NCI-H82 (cell line): ENCODE results near the gene CNTNAP5.
A peak's percentile ranks its signal among the peaks of the same experiment; 100 is the strongest.

Experiments used
- DNase-seq: peaks from one replicate; lab custom pipeline; 2025; lab: John Stamatoyannopoulos, UW

The CNTNAP5 gene

DNA sequence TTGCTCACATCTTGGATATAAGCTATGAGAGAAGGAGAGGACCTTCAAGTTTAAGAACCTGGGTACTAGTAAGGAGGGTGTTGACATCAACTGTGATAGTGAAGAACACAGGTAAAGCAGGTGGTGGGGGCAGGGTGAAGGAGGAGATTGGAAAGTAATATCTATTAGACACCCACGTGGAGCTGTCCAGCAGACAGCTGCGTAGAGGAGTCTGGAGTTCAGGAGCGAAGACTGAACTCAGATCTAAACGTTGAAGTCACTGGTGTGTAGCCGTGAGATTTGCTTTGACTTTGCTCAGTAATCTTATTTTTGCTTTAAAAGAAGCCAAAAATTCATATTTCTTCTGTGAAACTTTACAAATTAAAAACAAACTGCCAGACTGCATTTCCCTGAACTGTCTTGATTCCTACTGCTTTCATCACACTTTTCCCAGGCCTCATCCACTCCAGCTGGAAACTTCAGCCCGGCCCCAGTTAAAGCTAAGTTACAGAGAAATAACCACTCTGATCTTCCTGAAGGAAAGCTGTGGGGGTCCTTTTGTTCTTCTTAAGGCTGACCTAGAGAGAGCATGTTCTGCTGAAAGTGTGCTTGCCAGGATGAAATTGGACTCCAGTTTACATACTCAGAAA, 533.3 kb downstream of the CNTNAP5 start:
- DNase-seq = no peak

DNA sequence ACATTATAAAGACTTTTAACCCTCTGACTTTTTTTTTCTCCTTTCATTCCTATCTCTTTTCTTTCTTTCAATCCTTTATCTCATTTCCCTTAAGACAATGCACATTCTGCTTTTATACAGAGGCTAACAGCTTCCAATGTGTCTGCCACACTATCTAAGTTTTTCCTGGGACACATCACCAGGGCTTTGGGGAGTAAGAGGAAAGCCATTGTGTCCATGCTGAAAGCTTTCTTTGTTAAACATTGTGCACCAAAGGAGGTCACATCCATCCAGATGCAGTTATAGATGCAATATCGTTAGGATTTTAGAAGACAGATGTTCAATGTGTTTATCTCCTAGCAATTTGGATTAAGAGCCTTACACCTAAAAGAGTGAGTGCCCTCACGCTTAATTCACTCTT, 534.1 kb downstream of the CNTNAP5 start:
- DNase-seq = peak; percentile 63

DNA sequence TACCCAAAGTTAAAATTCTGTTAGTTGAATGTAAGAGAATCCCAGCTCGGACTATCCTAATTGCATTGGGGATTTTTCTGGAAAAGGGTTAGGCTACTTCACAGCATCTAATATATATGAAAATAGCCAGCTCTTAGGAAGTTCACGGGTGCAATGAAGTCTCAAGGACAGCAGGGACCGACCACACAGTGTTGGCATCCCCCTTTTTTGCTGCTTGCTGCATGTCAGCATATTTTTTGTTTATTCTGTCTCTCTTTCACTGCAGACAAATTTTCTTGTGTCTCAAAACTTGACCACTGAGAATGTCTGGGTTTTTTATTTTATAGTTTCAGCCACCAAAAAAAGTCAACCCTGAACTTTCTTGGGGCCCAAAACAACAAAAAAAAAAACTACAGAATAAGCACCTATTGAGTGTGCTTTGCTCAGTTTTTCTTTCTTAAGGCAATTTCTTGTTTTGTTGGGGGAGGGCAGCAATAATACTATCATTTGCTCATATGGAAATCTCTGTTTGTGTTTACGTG, 535.6 kb downstream of the CNTNAP5 start:
- no peak for DNase-seq

DNA sequence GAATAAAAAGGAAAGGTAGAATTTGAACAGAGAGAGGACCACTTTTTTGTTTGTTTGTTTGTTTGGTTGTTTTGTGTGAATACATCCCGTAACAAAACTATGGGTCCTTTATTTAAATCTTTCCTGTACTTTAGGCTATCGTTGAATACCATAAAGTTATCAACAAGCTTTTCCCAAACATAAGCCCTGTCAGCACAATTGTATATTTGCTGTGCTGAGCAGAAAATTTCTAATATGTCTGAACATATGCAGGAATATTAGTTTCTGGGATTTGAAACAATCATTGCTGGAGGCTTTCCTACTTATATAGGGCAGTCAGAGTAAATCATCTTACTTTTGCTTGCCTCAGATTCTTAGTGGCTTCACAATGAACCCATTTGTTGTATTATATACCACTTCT, 536.4 kb downstream of the CNTNAP5 start:
- no peak for DNase-seq

DNA sequence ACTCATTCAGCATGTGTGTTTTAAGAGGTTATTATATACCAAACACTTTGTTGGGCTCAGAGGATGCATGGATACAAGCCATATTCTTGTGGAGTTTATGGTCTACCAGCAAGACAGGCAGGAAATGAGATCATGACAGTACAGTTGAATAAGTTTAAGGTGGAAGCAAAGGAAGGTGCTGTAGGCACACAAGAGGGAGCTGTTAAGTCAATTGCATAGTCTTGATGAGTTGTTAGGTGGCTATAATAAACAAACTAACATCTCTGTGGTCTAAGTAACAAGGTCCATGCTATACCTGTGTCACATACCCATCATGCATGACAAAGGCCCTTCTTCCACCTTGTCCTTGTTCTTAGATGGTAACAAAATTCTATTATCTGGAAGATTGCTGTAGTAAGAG, 538.3 kb downstream of the CNTNAP5 start:
- no peak for DNase-seq

DNA sequence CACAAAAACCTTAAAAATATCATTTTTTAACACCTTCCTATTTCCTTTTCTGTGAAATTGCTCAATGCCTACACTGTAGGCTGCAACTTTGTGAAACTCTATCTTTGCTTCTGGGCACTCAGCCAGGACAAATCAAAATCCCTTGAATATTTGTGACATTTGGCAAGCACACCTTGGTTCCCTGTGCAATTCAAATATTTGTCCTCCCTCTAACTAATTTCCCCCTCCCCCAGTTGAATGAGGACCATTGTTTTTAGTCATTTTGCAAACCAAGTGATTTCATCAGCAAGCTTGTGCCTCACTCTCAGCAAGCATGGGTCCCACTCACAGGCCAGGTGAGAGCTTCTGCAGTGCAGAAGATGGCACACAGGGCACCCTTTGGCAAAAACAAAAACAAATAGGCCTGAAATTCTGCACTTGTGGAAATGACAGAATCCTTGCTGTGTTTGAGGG, 541.5 kb downstream of the CNTNAP5 start:
- no peak for DNase-seq

DNA sequence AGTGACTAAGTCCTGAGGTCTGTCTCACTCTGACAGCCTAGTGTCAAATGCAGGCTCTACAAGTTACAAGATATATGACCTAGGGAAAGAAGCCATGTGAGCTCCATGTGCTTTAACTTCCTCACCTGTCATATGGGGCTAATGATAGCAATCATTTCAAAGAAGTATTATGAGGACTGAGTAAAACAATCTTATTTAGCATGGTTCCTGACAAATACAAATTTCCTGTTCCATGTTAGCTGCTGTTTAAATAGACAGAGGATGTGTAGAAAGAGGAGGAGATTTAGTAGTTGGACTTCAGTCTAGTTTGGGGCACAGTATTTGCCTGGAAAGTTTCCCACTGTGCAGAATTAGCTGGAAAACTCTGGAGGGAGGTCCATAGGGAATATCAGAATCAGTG, 545.8 kb downstream of the CNTNAP5 start:
- DNase-seq = no peak

DNA sequence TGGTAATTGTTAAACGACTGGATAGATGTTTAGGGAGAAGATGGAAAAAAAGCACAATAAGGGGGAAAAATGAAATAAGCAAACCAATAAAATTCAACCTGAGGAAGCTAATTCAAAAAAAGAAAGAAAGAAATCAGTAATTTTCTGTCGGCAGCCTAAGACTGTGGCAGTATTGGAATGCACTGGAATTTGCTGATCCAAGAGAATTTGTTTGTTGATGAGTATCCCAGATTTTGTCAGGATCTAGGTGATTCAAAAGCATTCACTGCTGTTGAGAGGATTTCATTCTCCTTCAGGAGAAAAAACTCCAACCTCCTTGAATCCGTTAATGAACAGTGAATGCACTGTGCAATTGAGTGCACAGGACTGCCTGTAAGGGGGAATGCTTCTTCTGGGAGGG, 546.7 kb downstream of the CNTNAP5 start:
- no peak for DNase-seq

DNA sequence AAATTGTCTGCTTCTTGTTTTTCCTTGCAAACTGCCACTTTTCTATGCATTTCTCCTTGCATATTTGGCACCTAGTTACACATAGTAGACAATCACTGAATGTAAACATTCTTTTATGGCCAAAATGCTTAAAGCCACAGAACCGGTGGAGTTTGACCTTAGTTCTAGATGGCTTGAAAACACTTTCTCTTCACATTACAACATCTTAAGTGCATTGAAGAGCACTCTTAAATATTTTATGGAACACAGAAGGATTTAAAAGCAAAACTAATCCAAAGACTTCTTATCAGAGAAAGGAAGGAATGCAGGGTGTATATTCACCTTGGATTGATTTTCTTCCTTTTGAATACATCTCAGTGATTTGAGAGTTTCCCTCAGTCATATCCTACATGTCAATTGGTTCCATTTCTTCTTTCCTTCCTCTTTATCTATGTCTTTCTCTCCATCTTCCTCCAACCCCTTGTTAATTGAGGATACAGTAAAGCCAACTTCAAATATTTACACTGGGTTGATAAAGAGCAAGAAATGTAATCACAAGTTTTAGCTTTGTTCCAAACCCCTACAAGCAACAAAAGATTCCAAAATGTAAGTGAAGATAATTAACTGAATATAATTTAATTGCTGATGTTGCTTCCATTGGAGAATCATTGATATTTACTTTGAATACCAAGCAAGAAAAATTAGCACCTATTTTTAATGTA, 548.0 kb downstream of the CNTNAP5 start:
- DNase-seq = no peak

DNA sequence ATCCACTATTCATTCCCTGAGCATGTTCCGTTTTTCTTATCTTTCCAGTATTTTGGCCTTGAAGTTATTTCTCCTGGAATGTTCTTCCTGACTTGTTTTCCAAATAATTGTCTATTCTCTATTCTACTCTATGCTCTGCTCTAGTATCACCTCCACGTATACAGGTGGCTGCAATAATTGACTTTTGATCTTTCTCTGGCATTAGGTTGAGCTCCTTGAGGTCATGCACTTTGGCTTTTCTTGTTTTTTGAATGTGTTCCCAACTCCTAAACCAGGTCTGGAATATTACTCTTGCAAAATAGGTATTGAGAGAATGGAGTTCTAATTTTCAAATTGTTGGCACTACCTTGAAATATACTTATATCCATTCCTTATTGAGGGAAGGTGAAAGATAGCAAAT, 550.4 kb downstream of the CNTNAP5 start:
- DNase-seq = no peak

DNA sequence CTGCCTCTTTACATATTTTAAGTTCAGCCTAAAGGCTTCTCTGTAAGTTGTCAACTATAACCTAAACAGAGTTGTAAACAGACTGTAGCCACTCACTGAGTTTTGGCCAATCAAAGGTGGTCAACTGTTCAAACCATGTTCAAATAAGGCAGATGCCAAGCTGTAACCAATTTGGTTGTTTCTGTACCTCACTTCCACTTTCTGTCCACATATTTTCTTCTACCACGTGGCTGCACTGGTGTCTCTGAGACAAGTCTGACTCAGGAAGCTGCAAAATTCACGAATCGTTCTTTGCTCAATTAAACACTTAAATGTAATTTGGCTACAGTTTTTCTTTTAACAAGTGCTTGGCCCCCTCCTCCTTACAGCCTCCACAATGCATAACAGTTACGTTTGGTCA, 555.2 kb downstream of the CNTNAP5 start:
- no peak for DNase-seq

DNA sequence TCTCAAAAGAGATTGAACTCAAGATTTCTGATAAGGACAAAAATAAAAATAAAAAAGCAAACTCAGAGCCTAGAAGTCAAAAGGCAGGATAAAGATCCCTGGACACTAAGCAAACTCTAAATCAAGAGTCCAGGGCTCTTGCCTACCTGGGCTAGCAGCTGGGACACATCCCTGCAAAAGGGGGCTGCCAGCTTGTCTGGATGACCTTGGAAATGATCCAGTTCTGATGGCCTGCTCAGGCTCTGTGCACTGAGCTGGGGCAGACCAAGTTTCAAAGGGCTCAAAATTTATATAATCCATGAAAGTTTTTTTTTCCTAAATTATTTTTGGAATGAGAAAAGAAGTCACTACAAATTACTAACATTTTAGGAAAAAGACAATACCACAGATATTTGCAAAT, 557.3 kb downstream of the CNTNAP5 start:
- DNase-seq = peak; percentile 29

DNA sequence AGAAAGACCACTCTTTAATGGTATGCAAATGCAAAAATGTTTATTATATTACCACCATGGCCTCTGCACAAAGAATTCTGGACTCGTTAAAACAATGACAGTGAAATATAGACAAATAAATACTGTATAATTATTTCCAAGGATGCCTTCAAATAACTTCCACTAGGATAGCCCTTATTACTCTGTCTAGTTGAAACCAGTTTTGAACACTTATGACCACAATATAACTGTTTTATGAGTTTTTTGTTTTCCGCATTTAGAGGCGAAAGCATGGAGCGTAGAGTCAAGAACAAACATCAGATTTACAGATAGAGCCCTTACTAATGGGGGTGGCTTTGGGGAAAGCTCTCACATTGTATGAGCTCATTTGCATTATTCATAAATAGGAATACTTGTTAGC, 559.5 kb downstream of the CNTNAP5 start:
- no peak for DNase-seq

DNA sequence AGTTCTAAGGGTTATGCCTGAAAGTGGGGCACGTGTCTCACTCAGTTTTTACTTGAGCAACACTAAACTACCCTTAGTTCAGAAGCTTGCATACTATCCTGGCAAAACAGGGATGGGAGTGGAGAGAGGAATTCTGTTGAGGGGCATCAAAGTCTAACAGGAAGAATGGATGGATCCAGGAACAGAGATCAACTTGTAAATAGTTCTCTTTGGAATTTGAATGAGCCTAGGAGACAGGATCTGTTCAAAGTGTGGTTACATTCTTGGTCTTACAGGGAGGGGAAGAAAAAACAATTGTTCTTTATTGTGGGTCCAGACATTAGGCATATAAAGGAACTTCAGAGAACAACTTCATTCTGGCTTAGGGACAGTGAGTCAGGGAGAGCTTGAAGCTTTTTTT, 560.2 kb downstream of the CNTNAP5 start:
- no peak for DNase-seq

DNA sequence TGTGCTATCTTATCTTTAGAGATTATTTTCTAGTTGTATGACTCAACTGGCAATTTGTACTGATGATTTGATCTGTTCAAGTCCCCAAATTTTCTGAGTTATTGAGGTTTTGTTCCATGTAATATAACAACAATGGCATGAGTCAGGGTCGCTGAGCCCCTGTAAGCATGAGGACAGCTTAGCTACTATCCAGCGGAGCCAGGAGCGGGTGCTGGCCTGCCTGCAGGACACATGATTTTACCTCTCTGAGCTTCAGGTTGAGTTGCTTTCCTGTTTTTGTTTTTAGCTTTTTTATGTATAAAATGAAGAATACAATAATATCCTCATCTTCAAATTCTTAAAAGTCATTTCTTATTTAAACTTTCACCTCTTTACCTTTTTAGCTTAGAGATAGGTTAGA, 561.1 kb downstream of the CNTNAP5 start:
- DNase-seq = no peak

DNA sequence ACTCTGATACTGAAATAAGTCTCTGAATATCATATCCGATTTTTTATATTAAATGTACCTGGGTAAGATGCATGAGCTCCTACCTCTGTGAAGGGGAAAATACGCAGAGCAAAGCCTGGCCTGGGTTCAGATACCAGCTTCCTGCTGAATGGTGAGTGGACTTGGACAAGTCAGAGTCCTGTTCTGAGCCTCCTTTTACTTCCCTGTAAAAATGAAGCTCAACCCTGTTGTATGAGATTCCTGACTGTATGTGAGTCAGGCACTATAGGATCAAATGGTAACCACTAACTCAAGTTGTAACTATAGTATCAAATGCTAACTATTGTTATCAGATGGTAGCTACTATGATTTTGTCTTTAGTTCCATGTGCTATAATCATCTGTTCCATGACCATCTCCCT, 561.7 kb downstream of the CNTNAP5 start:
- DNase-seq = no peak

DNA sequence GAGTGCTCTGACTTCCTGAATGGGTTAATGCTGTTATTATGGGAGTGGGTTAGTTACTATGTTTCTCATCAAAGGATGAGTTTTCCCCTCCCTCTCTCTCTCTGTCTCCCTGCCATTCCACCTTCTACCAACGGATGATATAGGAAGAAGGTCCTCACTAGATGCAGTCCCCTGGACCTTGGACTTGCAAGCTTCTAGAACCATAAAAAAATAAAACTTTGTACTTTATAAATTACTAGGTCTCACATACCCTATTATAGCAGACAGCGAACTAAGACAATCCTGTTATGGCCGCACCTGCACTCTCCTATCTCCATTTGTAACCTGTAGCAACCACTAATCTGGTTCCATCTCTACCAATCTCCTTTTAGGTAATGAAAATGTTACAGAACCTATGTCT, 564.9 kb downstream of the CNTNAP5 start:
- peak; percentile 93 for DNase-seq

DNA sequence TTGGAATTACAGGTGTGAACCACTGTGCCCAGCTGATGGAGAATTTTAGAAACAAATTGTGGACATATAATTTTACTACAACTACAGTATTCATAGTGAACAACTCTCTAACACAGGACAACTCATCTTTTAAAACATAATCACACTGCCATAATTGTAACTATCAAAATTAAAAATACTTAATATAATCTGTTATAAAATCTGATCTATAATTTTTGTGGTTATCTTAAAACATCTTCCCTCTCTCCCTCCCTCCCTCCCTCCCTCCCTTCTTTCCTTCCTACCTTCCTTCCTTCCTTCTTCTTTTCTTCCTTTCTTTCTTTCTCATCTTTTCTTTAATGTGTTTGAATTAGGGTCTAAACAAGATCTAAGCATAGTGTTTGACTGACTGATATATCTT, 577.7 kb downstream of the CNTNAP5 start:
- DNase-seq = no peak

DNA sequence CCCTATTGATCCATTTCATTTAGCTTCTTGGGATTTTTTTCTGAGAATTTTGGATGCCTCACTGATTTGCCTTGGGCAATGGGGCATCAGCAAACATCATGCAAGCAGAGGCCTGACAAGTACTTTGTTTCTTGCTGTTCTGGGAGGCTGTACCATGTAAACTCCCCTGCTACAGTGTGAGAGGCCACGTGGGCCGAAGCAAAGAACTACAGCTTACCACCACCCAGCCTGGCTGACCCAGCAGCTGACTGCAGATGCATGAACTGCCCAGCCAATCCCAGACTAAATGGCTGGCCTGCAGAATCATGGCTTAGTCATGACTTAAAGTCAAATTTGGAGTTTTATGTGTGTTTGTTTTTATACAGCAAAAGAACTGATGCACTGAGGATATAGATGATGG, 579.9 kb downstream of the CNTNAP5 start:
- no peak for DNase-seq

DNA sequence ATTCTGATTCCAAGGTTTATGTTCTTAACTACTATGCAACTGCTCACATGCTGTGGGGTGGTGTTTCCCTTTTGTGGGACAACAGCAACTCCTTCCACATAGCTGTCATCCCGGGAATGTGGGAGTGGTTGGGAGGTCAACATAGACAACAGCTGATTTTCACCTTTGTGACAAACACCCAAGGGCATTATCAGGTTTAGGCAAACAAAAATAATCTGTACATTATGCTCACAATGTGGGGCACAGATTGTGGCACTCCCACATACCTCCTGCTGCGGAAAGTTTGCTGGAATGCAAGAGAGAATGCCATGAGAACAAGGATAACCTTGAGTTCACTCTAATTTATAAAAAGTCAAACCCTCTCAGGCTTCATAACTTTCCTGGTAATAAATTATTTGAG, 582.6 kb downstream of the CNTNAP5 start:
- no peak for DNase-seq

DNA sequence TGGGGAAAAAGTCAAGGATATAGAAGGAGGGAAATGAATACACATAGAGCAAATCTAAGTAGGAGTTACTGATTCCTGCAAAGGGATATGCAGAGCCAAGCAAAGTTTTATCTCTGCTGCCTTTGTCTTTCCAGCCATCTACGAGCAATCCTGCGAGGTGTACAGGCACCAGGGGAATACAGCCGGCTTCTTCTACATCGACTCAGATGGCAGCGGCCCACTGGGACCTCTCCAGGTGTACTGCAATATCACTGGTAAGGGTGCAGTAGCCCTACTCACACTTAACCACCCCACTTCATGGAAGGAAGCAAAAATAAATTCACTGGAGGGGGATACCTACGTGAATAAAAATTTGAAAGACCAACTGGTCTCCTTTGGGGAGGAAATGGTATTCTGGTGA, 584.6 kb downstream of the CNTNAP5 start:
- DNase-seq = no peak

DNA sequence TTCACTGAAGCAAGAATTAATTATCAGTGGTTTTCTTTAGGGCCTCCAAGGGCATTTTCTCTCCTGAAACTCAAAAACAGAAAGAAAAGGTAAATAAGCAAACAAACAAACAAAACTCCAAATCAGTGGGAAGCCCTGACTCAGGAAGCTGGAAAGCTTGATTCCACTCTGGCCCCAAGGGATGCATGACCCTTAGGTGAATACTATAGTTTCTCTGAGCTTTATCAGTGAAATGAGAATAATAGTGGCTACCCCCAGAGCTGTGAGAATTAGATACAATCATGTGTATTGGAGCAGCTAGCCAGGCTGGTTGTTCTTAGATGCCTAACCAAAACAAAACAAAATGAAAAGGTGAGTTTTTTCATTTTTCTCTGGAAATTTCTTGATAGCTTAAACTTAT, 585.1 kb downstream of the CNTNAP5 start:
- DNase-seq = no peak

DNA sequence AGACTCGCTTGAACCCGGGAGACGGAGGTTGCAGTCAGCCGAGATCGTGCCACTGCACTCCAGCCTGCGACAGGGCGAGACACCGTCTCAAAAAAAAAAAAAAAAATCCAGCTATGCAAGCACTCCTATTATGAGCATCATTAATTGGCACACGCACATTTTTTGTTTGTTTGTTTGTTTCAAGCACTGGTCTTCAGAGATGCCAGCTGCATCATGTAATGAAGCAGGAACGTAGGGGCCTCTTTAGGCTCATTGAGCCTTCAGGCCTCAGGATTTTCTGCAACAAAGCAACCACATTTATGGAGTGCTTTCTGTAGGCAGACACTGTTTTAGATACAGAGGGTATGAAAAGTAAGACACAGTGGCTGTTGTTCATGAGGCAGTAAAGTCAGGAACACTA, 585.8 kb downstream of the CNTNAP5 start:
- no peak for DNase-seq

DNA sequence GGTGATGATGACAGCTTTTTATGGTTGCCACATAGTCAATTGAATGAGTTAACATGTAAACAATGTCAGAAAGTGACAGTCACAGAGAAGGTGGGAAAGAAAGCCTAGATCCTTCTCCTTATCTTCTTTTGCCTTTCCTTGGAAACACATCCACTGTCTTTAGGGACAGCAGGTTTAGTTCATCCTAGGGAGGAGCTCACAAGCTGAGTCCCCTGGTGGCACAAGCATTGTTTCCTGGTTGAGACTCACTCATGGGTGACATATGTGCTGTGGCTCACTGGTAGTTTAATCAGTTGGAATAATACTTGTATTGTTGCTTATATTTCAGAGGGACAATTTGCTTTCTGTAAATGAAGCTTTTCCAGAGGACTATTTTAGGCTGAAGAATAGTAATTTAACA, 598.5 kb downstream of the CNTNAP5 start:
- no peak for DNase-seq
